HEK293 (cell line): Measurements from ENCODE around the gene SNCAIP.

Experiments used
- ATF2 ChIP-seq: fragments of 450-650 bp; formaldehyde crosslinking; IDR thresholded peaks from 2 replicates; pipeline ENCODE4 v1.5.1; 2016; ENCODE audit warnings: missing biosample characterization, missing genetic modification characterization, low read depth
- CTCF ChIP-seq: fragments of 450-650 bp; formaldehyde crosslinking; IDR thresholded peaks from 2 replicates; pipeline ENCODE4 v1.5.1; 2016; ENCODE audit warnings: missing biosample characterization, missing genetic modification characterization
- SP2 ChIP-seq: fragments of 450-650 bp; formaldehyde crosslinking; IDR thresholded peaks from 2 replicates; pipeline ENCODE4 v1.5.1; 2016; ENCODE audit warnings: missing biosample characterization, missing genetic modification characterization
- YY1 ChIP-seq: fragments of 450-650 bp; formaldehyde crosslinking; IDR thresholded peaks from 2 replicates; pipeline ENCODE4 v1.5.1; 2018; ENCODE audit warnings: missing biosample characterization, missing genetic modification characterization
- ZFP37 ChIP-seq: fragments of 450-650 bp; formaldehyde crosslinking; IDR thresholded peaks from 2 replicates; pipeline ENCODE4 v1.5.1; 2016; ENCODE audit warnings: missing biosample characterization, missing genetic modification characterization
- ZNF2 ChIP-seq: fragments of 450-650 bp; formaldehyde crosslinking; IDR thresholded peaks from 2 replicates; pipeline ENCODE4 v1.5.1; 2016; ENCODE audit warnings: missing biosample characterization, missing genetic modification characterization
- ZNF211 ChIP-seq: fragments of 450-650 bp; formaldehyde crosslinking; IDR thresholded peaks from 2 replicates; pipeline ENCODE4 v1.5.1; 2016; ENCODE audit warnings: low read depth, missing biosample characterization, missing genetic modification characterization
- ZNF37A ChIP-seq: fragments of 450-650 bp; IDR thresholded peaks from 2 replicates; pipeline ENCODE4 v1.5.1; 2018; ENCODE audit warnings: missing biosample characterization, missing genetic modification characterization
- ZNF776 ChIP-seq: fragments of 450-650 bp; formaldehyde crosslinking; IDR thresholded peaks from 2 replicates; pipeline ENCODE4 v1.5.0; 2017; ENCODE audit warnings: missing biosample characterization, missing genetic modification characterization, borderline replicate concordance
- TF ChIP-seq, protein P1 (sequence below): fragments of 450-650 bp; formaldehyde crosslinking; IDR thresholded peaks from 2 replicates; pipeline ENCODE4 v1.5.1; 2016; ENCODE audit warnings: missing biosample characterization, missing genetic modification characterization
- TF ChIP-seq, protein P2 (sequence below): fragments of 450-650 bp; formaldehyde crosslinking; IDR thresholded peaks from 2 replicates; pipeline ENCODE4 v1.5.1; 2016; ENCODE audit warnings: missing biosample characterization, missing genetic modification characterization

- TF ChIP-seq CTCF (tag by site-specific recombination) (no peak), ATF2 (tag by site-specific recombination) (no peak), SP2 (tag by site-specific recombination) (no peak), ZNF37A (tag by site-specific recombination) (no peak), ZNF776 (tag by site-specific recombination) (no peak), ZNF211 (no peak), ZNF2 (no peak), YY1 (no peak), ZFP37 (tag by site-specific recombination) (no peak)
- TF ChIP-seq, protein P1, sequence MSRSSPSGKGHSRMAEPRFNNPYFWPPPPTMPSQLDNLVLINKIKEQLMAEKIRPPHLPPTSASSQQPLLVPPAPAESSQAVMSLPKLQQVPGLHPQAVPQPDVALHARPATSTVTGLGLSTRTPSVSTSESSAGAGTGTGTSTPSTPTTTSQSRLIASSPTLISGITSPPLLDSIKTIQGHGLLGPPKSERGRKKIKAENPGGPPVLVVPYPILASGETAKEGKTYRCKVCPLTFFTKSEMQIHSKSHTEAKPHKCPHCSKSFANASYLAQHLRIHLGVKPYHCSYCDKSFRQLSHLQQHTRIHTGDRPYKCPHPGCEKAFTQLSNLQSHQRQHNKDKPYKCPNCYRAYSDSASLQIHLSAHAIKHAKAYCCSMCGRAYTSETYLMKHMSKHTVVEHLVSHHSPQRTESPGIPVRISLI (tag by site-specific recombination): no peak
- TF ChIP-seq, protein P2, sequence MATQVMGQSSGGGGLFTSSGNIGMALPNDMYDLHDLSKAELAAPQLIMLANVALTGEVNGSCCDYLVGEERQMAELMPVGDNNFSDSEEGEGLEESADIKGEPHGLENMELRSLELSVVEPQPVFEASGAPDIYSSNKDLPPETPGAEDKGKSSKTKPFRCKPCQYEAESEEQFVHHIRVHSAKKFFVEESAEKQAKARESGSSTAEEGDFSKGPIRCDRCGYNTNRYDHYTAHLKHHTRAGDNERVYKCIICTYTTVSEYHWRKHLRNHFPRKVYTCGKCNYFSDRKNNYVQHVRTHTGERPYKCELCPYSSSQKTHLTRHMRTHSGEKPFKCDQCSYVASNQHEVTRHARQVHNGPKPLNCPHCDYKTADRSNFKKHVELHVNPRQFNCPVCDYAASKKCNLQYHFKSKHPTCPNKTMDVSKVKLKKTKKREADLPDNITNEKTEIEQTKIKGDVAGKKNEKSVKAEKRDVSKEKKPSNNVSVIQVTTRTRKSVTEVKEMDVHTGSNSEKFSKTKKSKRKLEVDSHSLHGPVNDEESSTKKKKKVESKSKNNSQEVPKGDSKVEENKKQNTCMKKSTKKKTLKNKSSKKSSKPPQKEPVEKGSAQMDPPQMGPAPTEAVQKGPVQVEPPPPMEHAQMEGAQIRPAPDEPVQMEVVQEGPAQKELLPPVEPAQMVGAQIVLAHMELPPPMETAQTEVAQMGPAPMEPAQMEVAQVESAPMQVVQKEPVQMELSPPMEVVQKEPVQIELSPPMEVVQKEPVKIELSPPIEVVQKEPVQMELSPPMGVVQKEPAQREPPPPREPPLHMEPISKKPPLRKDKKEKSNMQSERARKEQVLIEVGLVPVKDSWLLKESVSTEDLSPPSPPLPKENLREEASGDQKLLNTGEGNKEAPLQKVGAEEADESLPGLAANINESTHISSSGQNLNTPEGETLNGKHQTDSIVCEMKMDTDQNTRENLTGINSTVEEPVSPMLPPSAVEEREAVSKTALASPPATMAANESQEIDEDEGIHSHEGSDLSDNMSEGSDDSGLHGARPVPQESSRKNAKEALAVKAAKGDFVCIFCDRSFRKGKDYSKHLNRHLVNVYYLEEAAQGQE (tag by site-specific recombination): no peak
Measured at GRCh38 chr5:122471031-122471751, 159.2 kb downstream of the SNCAIP start.
